Metanephros (tissue), 1 donor: ENCODE results near the gene PI4K2A. TPM values are rescaled to one million over a fixed set of nuclear protein-coding genes. Genes with fewer than 3 reads are reported as not detected.

Source experiments
- total RNA-seq: library from RNA; depleted of rRNA; stranded (reverse); fragments of >200 nt; gene quantifications from one replicate; pipeline ENCODE4 v1.2.3, GENCODE V29; 2014

PI4K2A gene
- total RNA-seq: 16.2 TPM

DNA sequence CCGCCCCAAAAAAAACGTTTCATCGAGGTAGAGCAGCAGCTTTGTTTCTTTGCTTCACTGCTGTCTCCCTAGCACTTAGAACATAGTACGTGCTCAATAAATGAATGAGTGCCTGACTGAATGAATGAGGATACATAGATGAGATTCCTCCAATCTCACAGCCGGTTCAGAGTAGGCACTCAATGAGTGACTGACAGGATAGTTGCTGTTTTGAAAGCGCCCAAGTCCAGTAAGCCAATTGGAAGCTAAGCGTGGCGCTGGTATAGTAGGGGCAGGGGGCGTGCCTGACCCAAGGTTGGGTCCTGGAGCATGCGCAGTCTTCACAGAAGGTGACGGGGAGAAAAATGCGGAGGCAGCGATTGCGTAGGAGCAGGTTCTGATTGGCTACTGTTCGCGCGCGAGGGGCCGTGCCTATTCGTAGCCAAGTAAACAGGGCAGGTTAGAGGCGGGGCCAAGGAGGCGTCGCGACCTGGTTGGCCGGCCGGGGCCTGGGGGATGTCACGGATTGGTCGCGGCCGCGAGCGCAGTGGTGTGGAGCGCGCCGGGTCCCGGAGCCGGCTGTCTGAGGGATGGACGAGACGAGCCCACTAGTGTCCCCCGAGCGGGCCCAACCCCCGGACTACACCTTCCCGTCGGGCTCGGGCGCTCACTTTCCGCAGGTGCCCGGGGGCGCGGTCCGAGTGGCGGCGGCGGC lies at the start of gene PI4K2A:
Gene PI4K2A (plus strand): TSS at position 498 of the 694 bp plus-strand sequence. CDS start 72 bp downstream, at position 570.

DNA sequence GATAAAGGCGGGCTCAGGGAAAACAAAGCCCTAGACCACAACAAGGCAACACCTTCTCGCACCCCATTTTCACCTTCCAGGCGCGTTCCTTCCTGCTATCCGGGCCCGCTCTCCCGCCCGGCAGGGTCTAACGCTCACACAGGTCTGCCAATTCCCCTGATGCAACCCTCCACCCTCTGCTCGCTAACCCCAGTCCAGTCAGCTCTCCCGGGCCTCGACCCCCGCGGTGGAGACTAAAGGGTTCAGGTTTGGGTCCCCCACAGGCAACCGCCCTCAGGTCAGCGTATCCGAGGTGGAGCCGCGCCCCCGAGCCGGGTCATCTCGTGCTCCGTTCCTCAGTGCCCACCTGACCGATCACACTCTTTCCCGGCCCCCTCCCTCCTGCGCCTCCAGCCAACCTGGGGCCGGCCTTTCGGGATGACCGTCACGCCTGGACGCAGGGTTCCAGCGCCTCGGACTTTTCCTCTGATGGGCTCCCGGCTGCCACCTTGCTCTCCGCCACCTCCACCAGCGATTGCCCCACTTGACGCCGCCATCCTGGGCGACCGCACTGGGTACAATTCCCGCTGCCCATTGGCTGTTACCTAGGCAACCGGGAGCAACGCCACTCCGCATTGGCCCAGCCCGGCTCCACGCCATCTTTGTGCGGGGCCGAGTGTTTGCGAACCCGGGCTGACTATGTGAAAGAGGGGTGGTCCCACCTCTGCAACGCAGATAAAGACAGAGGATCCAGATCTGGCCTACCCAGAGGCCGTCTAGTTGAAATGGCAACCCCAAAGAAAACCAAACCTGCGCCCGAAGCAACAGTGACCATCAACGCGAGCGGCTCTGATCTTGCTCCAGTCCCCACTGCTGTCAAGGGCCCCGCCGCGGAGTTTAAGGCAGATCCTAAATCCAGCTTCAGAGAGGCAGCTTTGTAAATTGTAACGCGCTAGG lies 7.3 kb upstream of the PI4K2A start, which contains the start of gene MORN4:
Gene MORN4 (minus strand): TSS at position 552 of the 936 bp plus-strand sequence. CDS start 13,847 bp downstream, outside the sequence.

GRCh38 chr10:97686962-97687784 lies 46.7 kb downstream of the PI4K2A start, which contains the start of gene AVPI1:
Gene AVPI1, minus strand, starts transcription at chr10:97687241. Its CDS starts 7,336 bp downstream, at chr10:97679905.

DNA sequence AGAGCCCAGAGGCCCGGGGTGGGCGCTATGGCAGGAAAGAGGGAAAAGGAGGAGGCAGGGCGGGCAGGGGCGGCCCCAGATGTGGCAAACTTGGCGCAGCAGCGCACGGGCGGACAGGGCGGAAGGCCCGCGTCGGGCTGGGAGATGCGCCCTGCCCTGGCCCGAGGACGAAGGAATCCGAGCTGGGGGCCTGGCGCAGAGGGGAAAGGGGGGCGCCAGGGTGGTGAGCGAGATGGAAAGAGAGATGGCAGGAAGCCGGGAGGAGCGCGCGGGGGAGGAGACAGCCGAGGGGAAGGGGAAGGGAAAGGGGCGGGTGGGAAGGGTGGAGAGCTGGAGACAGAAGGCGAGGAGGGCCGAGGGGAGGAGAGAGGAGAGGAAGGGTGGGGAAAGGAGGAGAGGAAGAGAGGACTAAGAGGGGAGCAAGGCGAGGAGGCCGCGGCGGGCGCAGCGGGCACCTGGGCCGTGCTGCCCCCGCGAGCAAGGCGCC lies 72.9 kb downstream of the PI4K2A start, which contains the start of gene MARVELD1:
Gene MARVELD1 (plus strand): TSS at position 392 of the 487 bp plus-strand sequence. CDS start 147 bp downstream, outside the sequence.

Other genes starting within 250 kb of the PI4K2A start
- 27.2 TPM for gene RRP12, start 239.3 kb upstream of the PI4K2A start, total RNA-seq
- gene PGAM1, start 214.5 kb upstream of the PI4K2A start, total RNA-seq: 163 TPM
- 32.3 TPM for gene EXOSC1, start 194.7 kb upstream of the PI4K2A start, total RNA-seq
- gene ZDHHC16, start 194.5 kb upstream of the PI4K2A start, total RNA-seq: 22.2 TPM
- 76.0 TPM for gene MMS19, start 142.2 kb upstream of the PI4K2A start, total RNA-seq
- gene UBTD1, start 141.7 kb upstream of the PI4K2A start, total RNA-seq: 15.2 TPM
- gene ANKRD2, start 67.9 kb upstream of the PI4K2A start, total RNA-seq: 1.6 TPM
- gene HOGA1, start 56.3 kb upstream of the PI4K2A start, total RNA-seq: 26.2 TPM
- 2.3 TPM for gene C10orf62, start 51.0 kb upstream of the PI4K2A start, total RNA-seq
- 8.6 TPM for gene MORN4, start 7.2 kb upstream of the PI4K2A start, total RNA-seq
- gene AVPI1, start 46.6 kb downstream of the PI4K2A start, total RNA-seq: 9.9 TPM
- gene MARVELD1, start 73.1 kb downstream of the PI4K2A start, total RNA-seq: 22.9 TPM
- 25.2 TPM for gene ZFYVE27, start 96.5 kb downstream of the PI4K2A start, total RNA-seq
- 0.58 TPM for gene SFRP5, start 131.3 kb downstream of the PI4K2A start, total RNA-seq
- gene GOLGA7B, start 209.2 kb downstream of the PI4K2A start, total RNA-seq: 0.35 TPM